Ammon's horn (tissue), 1 donor: ENCODE measurements around the gene JAML.

ENCODE experiments used
- DNase-seq: peaks from one replicate; pipeline ENCODE4 v3.0.0-alpha.2; 2016; ENCODE audit warnings: low spot score

Gene JAML

DNA sequence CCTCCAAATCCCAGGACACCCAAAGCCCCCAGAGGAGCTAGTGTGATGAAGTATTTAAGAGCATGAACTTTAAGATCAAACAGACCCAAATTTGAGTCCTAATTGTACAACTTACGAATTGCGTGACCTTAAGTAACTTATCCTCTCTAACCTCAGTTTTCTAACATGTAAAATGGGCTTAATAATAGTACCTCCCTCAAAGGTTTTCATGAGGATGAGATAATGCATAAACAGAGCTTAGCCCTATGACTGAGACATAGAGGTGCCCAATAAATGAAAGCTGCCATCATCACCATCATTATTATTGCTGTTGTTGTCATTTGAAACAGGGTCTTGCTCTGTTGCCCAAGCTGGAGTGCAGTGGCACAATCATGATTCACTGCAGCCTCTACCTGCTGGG is 57.6 kb downstream of the JAML start:
- no peak for DNase-seq

DNA sequence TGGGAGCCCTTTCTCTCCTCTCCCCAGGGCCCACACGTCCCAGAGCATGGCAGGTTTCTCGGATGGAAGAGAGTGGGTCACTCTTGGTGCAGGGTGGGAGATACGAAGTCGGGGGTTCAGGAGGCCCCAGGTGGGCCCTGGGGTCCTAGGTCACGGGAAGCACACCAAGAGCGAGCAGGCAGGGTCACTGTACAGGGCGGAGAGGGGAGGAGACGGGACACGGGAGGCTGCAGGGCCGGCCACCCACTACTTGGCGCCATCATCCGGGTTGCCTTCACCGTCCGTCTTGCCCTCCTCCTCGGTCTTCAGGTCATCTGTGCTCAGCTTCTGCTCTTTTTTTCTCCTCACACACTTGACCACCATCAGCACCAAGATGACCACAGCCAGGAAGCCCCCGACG is 58.2 kb downstream of the JAML start:
- DNase-seq, result no peak

GRCh38 chr11:118164885-118165284 is 59.9 kb downstream of the JAML start:
- DNase-seq, result no peak

DNA sequence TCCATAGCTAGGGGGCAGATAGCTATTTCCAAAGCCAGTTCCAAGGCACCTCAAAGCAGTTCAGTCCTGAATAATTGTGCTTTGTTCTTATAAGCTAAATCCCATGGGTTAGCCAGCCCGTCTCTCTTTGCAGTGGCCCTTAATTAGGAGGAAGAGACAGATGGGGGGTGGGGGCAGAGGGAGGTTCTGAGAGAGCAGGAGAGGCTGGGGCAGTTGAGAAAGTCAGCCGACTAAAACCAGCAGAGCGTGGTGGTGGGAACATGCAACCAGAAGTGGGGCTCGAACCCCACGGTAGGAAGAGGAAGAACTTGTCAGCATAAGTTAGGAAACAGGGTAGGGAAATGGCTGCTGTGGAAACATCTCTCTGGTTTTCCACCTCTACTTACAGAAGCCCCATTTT is 61.3 kb downstream of the JAML start:
- no peak for DNase-seq

- no peak for DNase-seq
These were observed 62.0 kb downstream of the JAML start for GRCh38 chr11:118162846-118163245.

DNA sequence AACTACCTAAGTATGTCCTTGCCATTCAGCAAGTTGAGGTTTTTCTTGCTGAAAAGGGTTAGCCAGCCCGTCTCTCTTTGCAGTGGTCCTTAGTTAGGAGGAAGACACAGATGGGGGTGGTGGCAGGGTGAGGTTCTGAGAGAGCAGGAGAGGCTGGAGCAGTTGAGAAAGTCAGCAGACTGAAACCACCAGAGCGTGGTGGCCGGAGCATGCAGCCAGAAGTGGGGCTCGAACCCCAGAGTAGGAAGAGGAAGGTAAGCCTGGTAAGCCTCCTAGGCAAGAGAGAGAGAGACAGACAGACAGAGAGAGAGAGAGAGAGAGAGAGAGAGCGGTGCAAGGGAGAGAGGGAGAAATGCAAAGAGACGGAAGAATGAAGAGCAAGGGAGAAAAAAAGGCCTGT is 63.0 kb downstream of the JAML start:
- DNase-seq, result no peak

GRCh38 chr11:118157186-118157895 is 67.5 kb downstream of the JAML start:
- DNase-seq, result no peak

DNA sequence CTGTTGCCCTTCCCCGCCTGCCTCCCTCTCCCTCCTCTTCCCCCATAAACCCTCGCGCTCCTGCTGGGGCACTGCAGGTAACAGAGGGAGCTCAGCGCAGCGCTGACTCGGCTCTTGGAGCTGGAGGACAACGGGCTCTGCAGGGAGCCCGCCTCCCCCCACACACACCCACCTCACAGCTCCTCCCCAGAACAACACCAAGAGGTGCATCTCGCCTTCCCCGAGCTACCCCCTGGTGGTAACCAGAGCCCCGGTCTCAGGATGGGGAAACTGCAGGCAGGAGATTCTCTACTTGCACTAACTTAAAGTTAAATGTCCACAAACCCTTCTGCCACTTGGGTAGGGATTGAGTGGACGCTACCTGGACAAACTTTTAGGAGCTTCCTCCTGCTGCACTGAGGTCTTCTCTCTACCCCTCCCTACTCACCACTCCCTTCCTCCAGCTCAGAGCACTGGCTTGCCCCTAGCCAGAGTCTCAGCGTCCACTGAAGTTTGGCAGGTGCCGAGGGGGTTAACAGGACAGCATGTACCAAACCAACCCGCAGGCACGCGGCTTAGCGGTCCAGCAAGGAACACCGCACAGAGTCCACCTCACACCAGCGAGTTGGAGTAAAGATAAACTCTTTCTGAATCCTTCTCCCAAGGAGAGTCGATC is 68.2 kb downstream of the JAML start:
- no peak for DNase-seq

DNA sequence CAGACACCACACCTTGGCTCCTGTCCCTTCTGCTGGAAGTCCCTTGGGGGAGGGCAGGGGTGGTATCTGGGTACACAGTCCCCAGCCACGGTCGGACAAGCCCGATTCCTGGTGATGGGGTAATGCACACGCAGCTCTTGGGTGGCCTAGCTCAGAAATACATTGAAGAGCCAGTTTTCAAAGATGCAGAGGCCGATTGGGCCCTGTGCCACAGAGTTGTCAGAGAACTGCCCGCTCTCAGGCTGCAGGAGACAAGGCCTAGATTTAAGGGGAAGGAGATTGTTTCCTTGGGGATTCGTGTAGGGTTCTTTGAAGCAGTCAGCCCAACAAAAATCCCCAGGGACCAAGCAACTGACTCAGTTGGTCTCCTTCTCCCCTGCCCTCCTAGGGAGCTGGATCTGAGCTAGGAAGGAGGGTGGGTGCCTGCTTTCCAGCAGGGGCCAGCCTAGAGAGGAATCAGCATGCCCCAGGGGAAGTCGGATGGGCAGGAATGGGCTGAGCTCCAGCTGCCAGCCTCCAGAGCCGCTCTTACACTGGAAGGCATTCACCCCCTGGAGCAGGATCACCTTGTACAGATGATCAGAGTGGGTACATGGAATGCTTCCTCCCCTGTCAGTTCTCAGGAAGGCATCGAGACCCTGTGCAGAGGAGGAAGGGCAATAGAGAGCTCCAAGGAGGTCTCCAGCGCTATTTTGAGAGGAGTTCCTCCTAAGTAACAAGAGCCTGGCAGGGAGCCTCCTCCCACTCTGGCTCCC is 68.9 kb downstream of the JAML start:
- DNase-seq, result no peak

GRCh38 chr11:118154641-118155040 is 70.2 kb downstream of the JAML start:
- no peak for DNase-seq

- no peak for DNase-seq
These were observed 70.8 kb downstream of the JAML start for GRCh38 chr11:118153976-118154375.

- DNase-seq, result no peak
These were observed 71.3 kb downstream of the JAML start for GRCh38 chr11:118153516-118153915.

- peak; percentile 85 for DNase-seq
These were observed 72.0 kb downstream of the JAML start, which contains the start of gene SCN4B for GRCh38 chr11:118152552-118153471. Gene SCN4B, minus strand, starts transcription at chr11:118152823. Its CDS starts 150 bp downstream, at chr11:118152673.

GRCh38 chr11:118152020-118152551 is 72.7 kb downstream of the JAML start:
- no peak for DNase-seq

GRCh38 chr11:118151431-118151830 is 73.4 kb downstream of the JAML start:
- no peak for DNase-seq

GRCh38 chr11:118149493-118149892 is 75.3 kb downstream of the JAML start:
- DNase-seq, result no peak

DNA sequence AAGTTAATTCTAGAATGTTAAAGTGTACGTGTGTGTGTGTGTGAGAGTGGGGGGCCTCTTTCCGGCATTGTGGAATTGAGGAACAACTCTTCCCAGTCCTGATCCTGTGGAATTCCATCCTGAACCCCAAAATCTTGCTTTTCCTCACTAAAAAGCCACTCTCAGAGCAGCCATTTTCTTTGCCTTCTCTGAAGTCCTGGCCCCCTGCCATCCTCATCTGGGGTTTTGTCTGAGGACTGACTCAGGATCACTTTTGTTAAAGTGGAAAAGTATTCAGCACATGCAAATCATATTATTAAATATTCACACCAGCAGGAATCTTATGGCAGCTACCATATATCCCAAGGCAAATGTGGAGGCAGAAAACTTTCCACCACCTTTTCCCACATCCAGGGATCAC is 76.0 kb downstream of the JAML start:
- DNase-seq, result no peak

DNA sequence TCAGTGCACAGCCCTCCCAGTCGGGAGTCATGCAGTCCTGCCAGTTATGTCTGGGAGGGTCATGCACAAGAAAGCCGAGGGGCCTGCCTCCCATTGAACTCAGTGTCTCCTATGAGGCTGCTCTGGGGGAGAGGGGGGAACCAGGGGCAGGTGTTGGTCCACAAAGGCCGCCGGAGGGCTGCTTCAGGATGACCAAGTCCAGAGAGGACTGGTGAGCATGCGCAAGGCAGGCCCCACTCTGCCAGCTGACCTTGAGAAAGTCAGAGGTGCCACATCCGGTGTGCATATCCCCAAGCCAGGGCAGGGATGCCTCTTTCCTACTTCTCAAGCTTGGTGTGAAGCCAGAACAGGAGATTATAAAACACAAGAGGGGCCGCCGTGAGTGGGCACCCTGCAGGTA is 76.6 kb downstream of the JAML start:
- DNase-seq, result no peak

DNA sequence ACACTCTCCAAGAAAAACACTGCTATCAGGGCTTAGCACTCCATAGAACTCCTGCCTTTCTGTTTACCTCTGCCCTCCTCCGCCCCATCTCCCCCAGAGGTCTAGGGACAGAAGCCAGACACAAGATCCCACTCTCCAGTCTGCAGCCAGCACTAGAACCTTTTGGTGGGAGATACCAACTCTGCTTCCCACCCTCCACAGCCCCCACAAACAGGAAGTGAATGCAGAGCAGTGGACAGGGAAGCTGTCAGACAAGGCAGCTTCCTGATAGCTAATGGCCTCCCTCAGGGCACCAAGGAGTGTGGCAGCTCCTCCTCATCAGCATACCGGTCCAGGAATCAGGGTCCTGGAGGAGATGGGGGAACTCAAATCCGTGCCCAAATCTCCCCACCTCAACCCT is 77.3 kb downstream of the JAML start:
- DNase-seq, result no peak

- DNase-seq, result no peak
These were observed 78.3 kb downstream of the JAML start for GRCh38 chr11:118146554-118146953.
